Measurements from ENCODE around the gene TOMM70.

DNA sequence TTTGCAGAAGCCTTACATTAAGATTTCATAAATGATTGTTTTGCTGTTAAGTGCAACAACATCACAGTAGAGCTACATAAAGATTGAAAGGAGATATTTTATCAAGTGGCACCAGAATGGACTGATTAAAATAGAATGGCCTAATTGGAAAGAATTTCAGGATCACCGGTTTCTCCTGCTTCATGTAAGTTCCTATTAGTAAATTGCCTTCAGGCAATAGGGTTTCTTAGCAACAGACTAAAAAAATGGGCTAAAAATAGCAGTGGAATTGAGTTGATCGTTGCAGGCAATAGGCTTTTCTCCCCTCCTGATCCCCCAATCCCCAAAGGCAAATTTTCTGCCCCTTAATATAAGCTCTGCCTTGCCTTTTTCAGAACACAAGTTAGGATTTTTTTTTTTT is 1.4 kb upstream of the TOMM70 start:
- TF ChIP-seq, protein P1, sequence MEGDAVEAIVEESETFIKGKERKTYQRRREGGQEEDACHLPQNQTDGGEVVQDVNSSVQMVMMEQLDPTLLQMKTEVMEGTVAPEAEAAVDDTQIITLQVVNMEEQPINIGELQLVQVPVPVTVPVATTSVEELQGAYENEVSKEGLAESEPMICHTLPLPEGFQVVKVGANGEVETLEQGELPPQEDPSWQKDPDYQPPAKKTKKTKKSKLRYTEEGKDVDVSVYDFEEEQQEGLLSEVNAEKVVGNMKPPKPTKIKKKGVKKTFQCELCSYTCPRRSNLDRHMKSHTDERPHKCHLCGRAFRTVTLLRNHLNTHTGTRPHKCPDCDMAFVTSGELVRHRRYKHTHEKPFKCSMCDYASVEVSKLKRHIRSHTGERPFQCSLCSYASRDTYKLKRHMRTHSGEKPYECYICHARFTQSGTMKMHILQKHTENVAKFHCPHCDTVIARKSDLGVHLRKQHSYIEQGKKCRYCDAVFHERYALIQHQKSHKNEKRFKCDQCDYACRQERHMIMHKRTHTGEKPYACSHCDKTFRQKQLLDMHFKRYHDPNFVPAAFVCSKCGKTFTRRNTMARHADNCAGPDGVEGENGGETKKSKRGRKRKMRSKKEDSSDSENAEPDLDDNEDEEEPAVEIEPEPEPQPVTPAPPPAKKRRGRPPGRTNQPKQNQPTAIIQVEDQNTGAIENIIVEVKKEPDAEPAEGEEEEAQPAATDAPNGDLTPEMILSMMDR (IDR thresholded peaks at IDR 0.05; ENCODE audit: insufficient read depth, low read length, poor library complexity, severe bottlenecking), result no peak
- no peak for TF ChIP-seq EZH2phosphoT487 (conservative IDR thresholded peaks at IDR 0.05; ENCODE audit: low read length)

All from SU-DHL-6 (cell line).